ENCODE measurements around the gene NAA38.

DNA sequence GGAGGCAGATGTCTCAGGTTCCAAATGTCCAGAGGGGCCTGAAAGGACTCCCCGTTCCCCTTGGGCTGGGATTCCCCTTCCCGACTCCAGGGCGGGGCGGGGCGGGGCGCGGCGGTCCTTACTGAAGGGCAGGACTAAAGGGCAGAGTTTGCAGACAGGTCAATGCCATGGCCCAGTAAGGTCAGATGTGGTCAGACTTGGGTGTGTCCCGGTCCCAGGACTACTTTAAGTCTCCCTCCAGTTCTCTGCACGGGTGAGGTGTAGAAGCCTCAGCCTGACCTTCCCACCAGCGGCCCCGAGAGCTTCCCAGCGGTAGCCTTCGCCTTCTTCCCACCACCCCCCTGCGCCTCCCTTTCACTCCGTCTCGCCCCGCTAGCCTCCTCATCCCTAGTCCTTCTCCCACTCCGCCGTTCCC lies 22.8 kb downstream of the NAA38 start:
- TF ChIP-seq EP300 (IDR thresholded peaks at IDR 0.05) (peak in 1 of 4 donors; percentile 50), POLR2A (IDR thresholded peaks at IDR 0.05) (no peak)

Measured in upper lobe of left lung (tissue), 4 donors.